PC-9 (cell line): ENCODE data around the gene CCDC15. TPM values are rescaled to one million over a fixed set of nuclear protein-coding genes. Genes with fewer than 3 reads are reported as not detected.

Experiments
- BruUV-seq: library from RNA; stranded (reverse); fragments of 400-500 nt; replicated peaks from 2 replicates; lab custom pipeline; 2021; lab: Mats Ljungman, UMichigan
- CTCF ChIA-PET: fragments of 300-600 bp; sonication (Branson Sonifier 250); formaldehyde crosslinking; loops from one replicate; lab custom pipeline; 2022; ENCODE audit warnings: antibody characterized with exemption; lab: Charles Lee
- POLR2A ChIA-PET: fragments of 300-600 bp; sonication (Branson Sonifier 250); formaldehyde crosslinking; loops from one replicate; lab custom pipeline; 2022; ENCODE audit warnings: antibody characterized with exemption; ENCODE audit not compliant: unreplicated experiment; lab: Charles Lee
- DNase-seq, 2 experiments: peaks; one replicate each; pipeline versions ENCODE4 v3.0.0 to v3.0.0-alpha.2; 2015 to 2022; ENCODE audit warnings: mixed read lengths in 1 of 2
- H2AFZ ChIP-seq: fragments of 200-600 bp; sonication (generic); 2 replicates; pipeline ENCODE4 v1.8.1; 2017; ENCODE audit warnings: antibody characterized with exemption
- H3F3A ChIP-seq: fragments of 200-600 bp; sonication (generic); 2 replicates; pipeline ENCODE4 v1.8.1; 2017; ENCODE audit warnings: antibody characterized with exemption, mild to moderate bottlenecking, low read depth; ENCODE audit not compliant: insufficient read depth
- H3K27ac ChIP-seq: fragments of 200-600 bp; sonication (generic); 2 replicates; pipeline ENCODE4 v1.6.1; 2016; ENCODE audit warnings: mixed run types
- H3K27me3 ChIP-seq: fragments of 200-600 bp; sonication (generic); 2 replicates; pipeline ENCODE4 v1.6.1; 2016; ENCODE audit warnings: low read depth, mixed run types; ENCODE audit not compliant: insufficient read depth
- H3K36me3 ChIP-seq: fragments of 200-600 bp; sonication (generic); 2 replicates; pipeline ENCODE4 v1.6.1; 2016; ENCODE audit warnings: low read depth, mixed run types
- H3K4me1 ChIP-seq: fragments of 200-600 bp; sonication (generic); replicated peaks from 2 replicates; pipeline ENCODE4 v1.6.1; 2016; ENCODE audit warnings: mixed run types; ENCODE audit not compliant: insufficient read depth
- H3K4me2 ChIP-seq: fragments of 200-600 bp; sonication (generic); 2 replicates; pipeline ENCODE4 v1.6.1; 2017; ENCODE audit warnings: mixed run types
- H3K4me3 ChIP-seq: fragments of 200-600 bp; sonication (generic); 2 replicates; pipeline ENCODE4 v1.6.1; 2016; ENCODE audit warnings: mixed run types
- H3K79me2 ChIP-seq: fragments of 200-600 bp; sonication (generic); 2 replicates; pipeline ENCODE4 v1.6.1; 2017; ENCODE audit warnings: low read depth, mixed run types
- H3K9me2 ChIP-seq: fragments of 200-600 bp; sonication (generic); 2 replicates; pipeline ENCODE4 v1.8.1; 2017; ENCODE audit warnings: mild to moderate bottlenecking; ENCODE audit not compliant: insufficient read depth
- H3K9me3 ChIP-seq: fragments of 200-600 bp; sonication (generic); 2 replicates; pipeline ENCODE4 v1.8.1; 2016; ENCODE audit warnings: low read depth; ENCODE audit not compliant: insufficient read depth
- H4K20me1 ChIP-seq: fragments of 200-600 bp; sonication (generic); 2 replicates; pipeline ENCODE4 v1.8.1; 2017; ENCODE audit not compliant: insufficient read depth
- CTCF ChIP-seq: fragments of 200-600 bp; sonication (generic); conservative IDR thresholded peaks from 2 replicates; pipeline ENCODE4 v1.6.1; 2017; ENCODE audit warnings: mixed run types, antibody characterized with exemption, mild to moderate bottlenecking, moderate library complexity
- EZH2 ChIP-seq: fragments of 200-600 bp; sonication (generic); IDR thresholded peaks from 2 replicates; pipeline ENCODE4 v1.8.0; 2017; ENCODE audit warnings: antibody characterized with exemption, low read depth
- intact Hi-C: fragments of 100-400 bp; cut with micrococcal nuclease; formaldehyde crosslinking; loops from one replicate; pipeline ENCODE4 v1.10.0; 2022; ENCODE audit not compliant: unreplicated experiment
- total RNA-seq: library from RNA; stranded (reverse); gene quantifications from 2 replicates; pipeline ENCODE4 v1.2.3, GENCODE V29; 2021

Gene CCDC15
- total RNA-seq, 1 experiment from 2014 or later: 2.7 TPM

GRCh38 chr11:125072218-125072960, 118.4 kb downstream of the CCDC15 start:
- no peak for DNase-seq

GRCh38 chr11:125072961-125073590, 119.1 kb downstream of the CCDC15 start:
- H3K4me1 ChIP-seq: peaks cover 63% of the 10 kb centered on the region
- no peak overlapping the region for H3K4me3 ChIP-seq
- no peaks in the 10 kb centered on the region for H4K20me1 ChIP-seq
- ChIA-PET CTCF (no interaction called here), POLR2A (no interaction called here)
- BruUV-seq: no TSS peak
- H3F3A ChIP-seq: peaks cover 29% of the 10 kb centered on the region; the same call in 1 of the 2 replicates
- no peak for DNase-seq
- no peak overlapping the region for H3K27ac ChIP-seq
- no peaks in the 10 kb centered on the region for H3K9me2 ChIP-seq
- no peaks in the 10 kb centered on the region for H3K9me3 ChIP-seq
- no peaks in the 10 kb centered on the region for H3K27me3 ChIP-seq
- H3K4me2 ChIP-seq: no peak overlapping the region
- H3K79me2 ChIP-seq: 0 out of 2 replicates have a peak, but pooled peaks cover 5% of the 10 kb centered on the region
- intact Hi-C loops: no loop called here
- TF ChIP-seq CTCF (no peak), EZH2 (no peak)
- H2AFZ ChIP-seq: no peak overlapping the region
- no peaks in the 10 kb centered on the region for H3K36me3 ChIP-seq

More at GRCh38 chr11:125072218-125072960, 118.4 kb downstream of the CCDC15 start:
- Histone ChIP-seq H3K27me3 (no peaks in the 10 kb centered on the region), H3K79me2 (0 out of 2 replicates have a peak, but pooled peaks cover 5% of the 10 kb centered on the region), H3K4me2 (no peak overlapping the region), H3K4me3 (no peak overlapping the region), H3K27ac (no peak overlapping the region), H4K20me1 (no peaks in the 10 kb centered on the region), H3F3A (peaks cover 28% of the 10 kb centered on the region), H3K36me3 (no peaks in the 10 kb centered on the region), H3K9me2 (no peaks in the 10 kb centered on the region), H3K4me1 (peaks cover 57% of the 10 kb centered on the region), H3K9me3 (no peaks in the 10 kb centered on the region), H2AFZ (no peak overlapping the region)
- ChIA-PET POLR2A (interaction anchor here (0.6 kb wide), 1 partner anchor 39 kb away, joined by 4 read pairs; the partner anchor contains the start of gene TMEM218), CTCF (no interaction called here)
- BruUV-seq: no TSS peak
- TF ChIP-seq CTCF (no peak), EZH2 (no peak)
- intact Hi-C loops: no loop called here

GRCh38 chr11:125073616-125074483, 119.8 kb downstream of the CCDC15 start:
- TF ChIP-seq EZH2: no peak
- TF ChIP-seq CTCF: no peak
- H3K27me3 ChIP-seq: no peaks in the 10 kb centered on the region
- H3K27ac ChIP-seq: no peak overlapping the region
- POLR2A ChIA-PET: no interaction called here
- BruUV-seq: no TSS peak
- H3K4me3 ChIP-seq: no peak overlapping the region
- H3K36me3 ChIP-seq: no peaks in the 10 kb centered on the region
- H3K9me2 ChIP-seq: no peaks in the 10 kb centered on the region
- no peak overlapping the region for H2AFZ ChIP-seq
- no peak for DNase-seq
- peaks cover 27% of the 10 kb centered on the region; the same call in 1 of the 2 replicates for H3F3A ChIP-seq
- H4K20me1 ChIP-seq: no peaks in the 10 kb centered on the region
- CTCF ChIA-PET: no interaction called here
- H3K79me2 ChIP-seq: 0 out of 2 replicates have a peak, but pooled peaks cover 5% of the 10 kb centered on the region
- intact Hi-C loops: no loop called here
- no peak overlapping the region for H3K4me2 ChIP-seq
- H3K9me3 ChIP-seq: no peaks in the 10 kb centered on the region
- peaks cover 64% of the 10 kb centered on the region for H3K4me1 ChIP-seq
